HG03108 (cell line): ENCODE results near the gene CLEC16A.

Experiments used
- ATAC-seq: cut with Tn5 transposase; IDR thresholded peaks from one replicate; pipeline ENCODE4 v1.9.1; 2021; ENCODE audit warnings: moderate library complexity; ENCODE audit not compliant: unreplicated experiment

Gene CLEC16A

DNA sequence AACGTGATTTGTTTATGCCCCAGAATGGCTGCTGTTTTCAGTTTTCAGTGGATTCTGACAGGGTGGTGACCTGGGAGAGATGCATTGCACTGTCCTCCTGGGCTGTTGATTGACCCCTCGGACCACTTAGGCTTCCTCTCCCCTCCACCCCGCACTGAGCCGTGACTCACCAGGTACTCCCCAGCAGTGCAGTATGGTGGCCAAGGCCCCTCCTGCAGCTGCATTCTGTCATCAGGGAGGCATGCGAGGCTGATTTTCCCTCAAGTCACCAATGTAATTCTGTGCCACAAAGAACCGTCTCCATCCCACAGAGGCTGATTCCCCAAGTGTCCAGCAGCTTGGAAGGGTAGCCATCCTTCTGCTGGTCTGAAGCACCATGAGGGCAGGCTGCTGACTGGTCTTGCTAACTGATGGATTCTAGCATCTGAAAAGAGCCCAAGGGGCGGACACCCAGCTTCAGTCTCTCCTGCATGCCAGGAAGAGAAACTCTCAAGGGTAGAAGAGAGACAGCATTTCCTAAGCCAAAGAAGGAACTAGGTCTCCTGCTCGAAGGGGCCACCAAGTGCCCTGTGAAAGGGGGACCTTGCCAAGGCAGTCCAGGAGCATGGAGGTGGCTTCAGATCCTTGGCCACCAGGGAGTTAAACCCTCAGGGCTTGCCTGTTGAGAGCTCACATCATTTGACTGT is 163.6 kb downstream of the CLEC16A start:
- ATAC-seq: no peak

DNA sequence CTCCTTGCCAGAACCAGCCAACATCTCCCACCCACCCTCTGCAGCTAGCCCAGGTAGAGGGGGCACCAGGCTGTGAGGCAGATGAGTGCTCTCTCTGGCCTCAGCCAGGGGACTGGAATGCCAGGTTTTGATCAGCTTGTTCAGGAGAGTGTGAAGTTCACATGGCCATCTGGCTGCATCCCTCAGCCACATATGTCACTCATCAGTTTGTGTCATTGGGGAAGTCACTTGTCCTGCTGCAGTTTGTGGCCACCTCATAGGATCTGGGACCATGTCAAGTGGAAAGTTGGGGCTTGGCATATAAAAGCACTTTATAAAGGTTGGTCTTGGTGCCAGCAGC is 164.1 kb downstream of the CLEC16A start:
- no peak for ATAC-seq

DNA sequence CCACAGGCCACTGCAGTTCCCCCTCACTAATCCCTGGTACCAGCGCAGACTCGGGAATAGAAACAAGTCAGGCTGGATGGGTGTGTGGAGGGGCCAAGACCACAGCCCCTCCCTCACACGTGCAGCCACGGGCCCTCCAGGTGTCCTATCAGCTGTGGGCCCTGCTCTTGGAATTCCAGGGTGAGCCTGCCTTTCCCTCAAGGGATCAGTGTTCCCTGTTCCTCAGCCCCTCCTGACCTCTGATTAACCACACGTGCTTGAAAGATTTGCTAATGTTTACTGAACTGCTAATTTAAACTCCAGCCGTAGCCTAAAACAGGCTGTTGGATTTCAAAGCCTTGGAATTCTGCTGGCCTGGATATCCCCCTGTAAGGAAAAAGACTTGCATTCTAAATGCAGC is 165.2 kb downstream of the CLEC16A start:
- no peak for ATAC-seq

DNA sequence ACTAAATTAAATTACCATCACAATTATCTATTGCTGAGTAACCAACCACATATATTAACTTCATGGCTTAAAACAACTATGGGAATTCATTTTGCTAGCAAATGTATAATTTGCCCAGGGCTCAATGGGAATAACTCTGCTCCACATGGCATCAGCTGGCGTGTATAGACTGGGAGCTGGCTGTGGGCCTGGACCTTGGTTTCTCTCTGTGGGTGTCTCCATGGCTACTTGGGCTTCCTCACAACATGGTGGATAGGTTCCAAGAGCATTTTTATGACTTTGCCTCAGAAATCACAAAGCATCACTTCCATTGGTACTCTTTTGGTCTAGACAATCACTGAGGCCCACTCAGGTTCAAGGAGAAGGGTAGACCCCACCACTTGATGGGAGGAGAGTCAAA is 166.8 kb downstream of the CLEC16A start:
- ATAC-seq: no peak

DNA sequence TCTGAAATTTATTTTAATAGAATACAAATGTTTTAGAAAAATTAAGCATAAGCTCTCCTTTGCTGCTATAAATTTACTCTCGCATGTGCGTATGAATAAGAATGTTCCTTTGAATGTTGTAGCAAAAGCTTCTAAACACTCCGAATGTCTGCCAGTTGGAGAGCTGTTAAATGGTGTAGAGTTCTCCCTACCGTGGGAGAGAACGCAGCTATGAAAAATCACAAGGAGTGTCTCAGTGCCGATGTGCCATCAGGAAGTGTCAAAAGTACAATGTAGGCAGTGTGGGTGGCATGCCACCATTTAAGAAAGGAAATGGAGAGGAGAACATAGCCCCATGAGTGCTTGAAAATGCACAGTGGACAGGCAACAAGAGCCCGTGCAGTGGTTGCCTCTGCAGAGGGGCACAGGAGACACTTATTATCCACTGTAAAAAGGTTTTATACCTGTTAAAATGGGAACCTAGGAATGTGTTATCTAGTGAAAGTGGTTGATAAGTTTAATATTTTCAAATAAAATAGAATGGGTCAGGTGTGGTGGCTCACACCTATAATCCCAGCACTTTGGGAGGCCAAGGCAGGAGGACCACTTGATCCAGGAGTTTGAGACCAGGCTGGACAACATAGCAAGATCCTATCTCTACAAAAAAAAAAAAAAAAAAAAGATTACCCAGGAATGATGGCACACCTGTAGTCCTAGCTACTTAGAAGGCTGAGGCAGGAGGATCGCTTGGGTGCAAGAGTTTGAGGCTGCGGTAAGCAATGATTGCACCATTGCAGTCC is 167.7 kb downstream of the CLEC16A start:
- no peak for ATAC-seq

DNA sequence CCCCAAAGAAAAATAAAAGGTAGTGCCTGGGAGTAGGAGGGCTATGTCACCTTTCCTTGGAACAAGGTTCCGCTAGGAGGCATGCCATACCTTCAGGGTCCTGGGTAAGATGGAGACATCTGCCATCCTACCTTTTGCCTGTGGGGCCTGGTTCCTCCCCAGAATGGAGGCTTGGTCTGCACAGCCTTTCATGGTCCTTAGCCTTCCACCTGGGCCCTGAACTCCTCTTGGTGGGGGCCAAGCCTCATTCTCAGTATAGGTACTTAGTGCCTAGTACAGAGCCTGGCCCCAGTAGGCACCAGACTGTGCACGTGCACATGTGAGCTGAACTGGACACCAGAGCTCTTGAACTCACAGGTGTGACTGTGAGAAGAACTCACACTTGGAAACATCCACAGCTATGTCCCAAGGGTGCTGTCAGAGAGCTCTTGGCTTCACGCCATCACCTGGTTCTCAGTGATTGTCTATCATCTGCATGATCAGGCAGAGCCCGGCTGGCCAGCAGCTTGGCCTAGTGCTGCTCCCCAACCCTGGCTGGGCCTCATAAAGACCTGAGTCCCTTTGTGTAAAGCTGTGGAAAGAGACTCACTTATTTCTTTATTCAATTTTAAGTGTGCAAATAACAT is 168.5 kb downstream of the CLEC16A start:
- ATAC-seq: no peak

DNA sequence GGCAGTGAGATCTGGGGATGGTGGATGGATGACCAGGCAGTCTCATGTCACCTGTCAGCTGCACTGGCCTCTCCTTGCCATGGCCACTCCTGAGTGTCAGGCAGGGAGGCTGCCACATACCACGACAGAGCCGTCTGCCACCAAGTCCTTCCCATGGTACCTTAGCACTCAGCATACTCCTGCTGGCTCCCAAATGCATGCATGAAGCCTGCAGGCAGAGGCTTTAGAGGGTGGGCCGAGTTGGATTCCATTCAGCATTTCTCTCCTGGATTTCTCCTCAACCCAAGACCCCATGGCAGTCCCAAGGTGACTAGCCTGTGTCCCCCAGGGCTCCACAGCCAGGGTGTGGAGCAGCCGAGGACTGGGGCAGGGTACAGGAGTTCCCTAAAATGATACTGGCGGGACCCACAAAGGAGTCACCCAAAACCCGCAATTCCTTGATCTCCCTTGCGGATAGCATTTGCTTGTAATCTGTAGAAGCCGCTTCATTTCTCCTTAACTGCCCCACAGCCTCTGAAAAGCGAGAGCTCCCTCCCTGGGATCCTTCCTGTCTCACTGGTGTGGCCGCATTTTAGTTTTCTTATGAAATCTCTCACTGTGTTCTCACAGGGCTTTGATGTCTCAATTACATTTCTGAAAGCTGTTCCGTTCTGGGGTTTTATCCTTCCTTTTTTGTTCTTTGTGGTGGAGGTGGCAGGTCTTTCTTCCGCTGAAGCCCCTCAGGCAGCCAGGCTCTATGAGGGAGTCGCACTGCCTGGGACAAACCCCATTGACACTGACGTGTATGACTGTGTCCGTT is 170.2 kb downstream of the CLEC16A start:
- ATAC-seq: no peak

DNA sequence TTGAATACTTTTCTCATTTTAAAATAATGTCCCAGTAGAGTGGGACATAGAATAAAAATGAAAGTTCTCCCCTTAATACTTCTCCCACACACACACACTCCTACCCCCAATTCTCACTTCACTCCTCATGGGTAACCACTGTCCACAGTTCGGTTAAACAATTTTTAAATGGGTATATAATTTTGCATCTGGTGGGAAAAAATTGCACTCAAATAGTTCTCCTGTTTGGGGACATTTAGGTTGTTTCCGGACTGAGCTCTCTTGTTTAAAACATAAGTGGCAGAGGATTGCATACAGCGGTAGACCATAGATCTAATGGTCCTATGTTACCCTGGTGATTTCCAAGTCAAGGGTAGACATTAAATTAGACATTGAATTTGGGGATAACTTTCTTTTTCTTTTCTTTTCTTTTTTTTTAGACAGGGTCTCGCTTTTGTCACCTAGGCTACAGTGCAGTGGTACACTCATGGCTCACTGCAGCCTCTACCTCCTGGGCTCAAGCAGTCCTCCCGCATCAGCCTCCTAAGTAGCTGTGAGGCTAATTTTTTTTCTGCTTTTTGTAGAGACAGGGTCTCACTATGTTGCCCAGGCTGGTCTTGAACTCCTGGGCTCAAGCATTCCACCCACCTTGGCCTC is 173.3 kb downstream of the CLEC16A start:
- no peak for ATAC-seq

DNA sequence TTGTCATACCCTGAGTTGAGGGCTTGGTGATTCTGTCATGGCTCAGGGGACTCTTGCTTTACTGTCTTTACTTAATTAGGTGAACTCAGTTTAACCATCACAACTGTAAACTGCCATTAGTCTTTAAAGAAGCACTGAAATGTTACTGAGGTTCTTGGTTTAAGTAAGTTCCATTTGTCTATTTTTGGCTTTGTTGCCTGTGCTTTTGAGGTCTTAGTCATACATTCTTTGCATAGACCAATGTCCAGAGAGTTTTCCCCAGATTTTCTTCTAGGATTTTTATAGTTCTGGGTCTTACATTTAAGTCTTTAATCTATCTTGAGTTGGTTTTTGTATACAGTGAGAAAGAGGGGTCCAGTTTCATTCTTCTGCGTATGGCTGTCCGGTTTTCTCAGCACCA is 174.1 kb downstream of the CLEC16A start:
- ATAC-seq: no peak

DNA sequence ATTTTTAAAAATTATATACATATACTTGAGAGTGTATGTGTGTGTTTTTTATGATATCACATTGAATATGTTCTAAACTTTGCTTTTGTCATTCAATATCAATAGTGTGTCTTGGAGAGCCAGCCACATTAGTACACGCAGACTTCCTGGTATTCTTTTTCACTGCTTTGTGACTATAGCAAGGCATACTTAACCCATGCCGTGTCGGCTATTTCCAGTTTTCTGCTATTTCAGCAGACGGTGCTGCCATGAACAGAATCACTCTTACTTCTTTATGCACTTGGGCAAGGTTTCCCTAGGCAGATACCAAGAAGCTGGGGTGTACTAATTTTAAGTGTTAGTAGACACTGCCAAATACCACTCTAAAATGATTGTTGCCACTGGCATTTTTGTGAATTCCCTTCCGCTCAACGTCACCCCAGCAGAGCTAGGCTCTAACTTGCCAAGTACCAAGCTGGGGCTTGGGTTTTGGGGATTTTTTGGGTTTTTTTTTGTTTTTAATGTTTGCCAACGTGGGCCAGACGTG is 176.8 kb downstream of the CLEC16A start:
- ATAC-seq: no peak

DNA sequence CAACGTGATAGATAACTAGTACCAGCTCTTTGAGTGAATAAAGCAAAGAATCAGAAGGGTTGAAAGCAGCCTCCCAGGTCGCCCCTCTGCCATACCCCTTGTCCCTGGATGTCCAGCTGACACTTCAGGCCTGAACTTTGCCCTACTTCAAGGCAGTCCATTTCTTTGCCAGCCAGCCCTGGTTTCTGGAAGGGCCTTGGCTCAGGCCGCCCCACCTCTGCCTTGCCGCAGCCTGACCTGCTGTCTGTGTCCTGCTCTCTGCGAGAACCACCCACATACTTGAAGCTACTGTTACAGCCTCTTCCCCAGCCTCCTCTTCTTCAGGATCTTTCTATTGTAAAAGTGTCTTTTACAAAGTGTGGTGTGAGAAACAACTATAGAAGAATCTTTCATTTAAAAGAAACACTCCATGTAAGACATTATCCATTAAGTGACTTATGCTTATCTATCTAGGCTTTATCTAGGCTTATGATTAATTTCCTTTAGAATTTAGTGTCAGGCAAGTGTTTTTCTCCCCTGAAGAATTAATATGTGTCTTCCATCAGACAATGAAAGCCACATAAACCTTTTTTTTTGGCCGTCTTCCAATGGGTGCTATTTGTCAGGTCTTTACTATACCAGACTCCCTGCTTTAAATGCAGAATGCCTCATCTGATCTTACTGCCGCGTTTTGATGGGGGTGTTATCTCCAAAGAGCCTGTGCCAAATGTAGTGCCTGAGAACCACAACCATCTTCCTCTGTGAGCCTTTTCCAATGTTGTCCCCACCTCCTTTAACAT is 177.7 kb downstream of the CLEC16A start:
- ATAC-seq: no peak

DNA sequence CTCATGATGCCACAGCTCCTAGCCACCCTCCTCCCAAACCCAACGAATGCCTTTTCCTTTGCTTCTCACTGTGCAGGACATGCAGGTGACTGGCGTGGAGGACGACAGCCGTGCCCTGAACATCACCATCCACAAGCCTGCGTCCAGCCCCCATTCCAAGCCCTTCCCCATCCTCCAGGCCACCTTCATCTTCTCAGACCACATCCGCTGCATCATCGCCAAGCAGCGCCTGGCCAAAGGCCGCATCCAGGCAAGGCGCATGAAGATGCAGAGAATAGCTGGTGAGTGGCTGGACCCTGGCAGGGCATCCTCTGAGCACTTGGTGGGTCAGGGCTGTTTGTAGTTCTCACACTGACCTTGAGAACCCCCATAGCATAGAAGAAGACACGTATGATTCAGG is 179.3 kb downstream of the CLEC16A start:
- no peak for ATAC-seq

DNA sequence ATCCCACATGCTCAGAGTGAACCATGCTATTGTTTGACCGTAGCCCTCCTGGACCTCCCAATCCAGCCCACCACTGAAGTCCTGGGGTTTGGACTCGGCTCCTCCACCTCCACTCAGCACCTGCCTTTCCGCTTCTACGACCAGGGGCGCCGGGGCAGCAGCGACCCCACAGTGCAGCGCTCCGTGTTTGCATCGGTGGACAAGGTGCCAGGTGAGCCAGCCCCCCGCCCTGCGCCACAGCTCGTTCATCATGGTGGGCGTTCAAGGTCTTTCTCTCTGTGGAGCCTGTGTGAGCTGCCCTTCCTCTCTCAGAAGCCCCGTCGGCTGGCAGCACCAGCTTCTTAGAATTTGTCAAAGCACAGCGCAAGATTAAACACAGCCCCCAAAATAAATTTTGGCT is 181.6 kb downstream of the CLEC16A start:
- no peak for ATAC-seq

DNA sequence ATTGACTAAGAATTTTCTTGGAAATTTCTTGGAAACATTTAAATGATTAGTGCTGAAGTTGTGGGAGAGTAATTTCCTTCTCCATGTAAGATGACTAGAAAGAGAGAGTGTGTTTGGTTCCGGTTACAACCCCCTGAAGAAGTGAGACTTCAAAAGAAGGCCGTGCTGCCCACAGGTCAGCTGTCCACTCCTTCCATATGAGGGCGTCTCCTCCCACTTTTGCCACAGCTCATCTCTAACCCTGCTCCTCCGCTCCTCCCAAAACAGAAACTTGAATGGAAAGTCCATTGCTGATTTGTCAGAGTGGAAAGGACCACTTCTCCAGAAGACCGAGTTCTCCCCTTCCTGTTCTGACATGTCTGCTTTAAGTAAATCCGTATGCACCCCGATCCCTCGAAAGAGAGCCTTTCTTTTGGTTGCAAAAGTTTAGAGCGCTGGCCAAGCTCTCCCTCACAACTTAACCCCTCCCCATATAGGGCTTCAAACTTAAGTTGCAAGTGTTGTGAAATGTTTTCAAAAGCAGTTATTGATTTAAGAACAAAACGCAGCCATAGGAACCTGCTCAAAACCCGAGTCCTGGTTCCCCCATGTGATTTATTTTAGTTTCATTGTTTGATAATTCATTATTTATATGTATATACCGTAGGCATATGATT is 182.2 kb downstream of the CLEC16A start:
- ATAC-seq: no peak

DNA sequence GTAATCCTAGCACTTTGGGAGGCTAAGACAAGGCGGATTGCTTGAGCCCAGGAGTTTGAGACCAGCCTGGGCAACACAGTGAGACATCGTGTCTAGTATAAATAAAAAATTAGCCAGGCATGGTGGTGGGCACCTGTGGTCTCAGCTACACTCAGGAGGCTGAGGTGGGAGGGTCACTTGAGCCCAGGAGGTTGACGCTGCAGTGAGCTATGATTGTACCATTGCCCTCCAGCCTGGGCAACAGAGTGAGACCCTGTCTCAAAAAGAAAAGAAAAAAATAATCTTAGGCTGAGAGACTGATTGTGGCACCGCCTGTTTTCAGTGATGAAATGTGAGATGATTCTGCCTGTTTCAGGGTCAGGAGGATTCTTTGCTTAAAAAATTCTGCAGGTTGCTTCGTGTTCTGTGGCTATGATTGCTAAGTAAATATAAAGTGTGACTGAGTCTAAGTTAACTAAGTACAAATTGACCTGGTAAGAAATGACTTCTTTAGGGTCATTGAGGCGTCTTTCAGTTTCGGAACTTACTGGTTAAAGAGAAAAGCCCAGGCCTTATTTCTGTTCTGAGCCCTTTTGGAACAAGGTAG is 183.3 kb downstream of the CLEC16A start:
- no peak for ATAC-seq

DNA sequence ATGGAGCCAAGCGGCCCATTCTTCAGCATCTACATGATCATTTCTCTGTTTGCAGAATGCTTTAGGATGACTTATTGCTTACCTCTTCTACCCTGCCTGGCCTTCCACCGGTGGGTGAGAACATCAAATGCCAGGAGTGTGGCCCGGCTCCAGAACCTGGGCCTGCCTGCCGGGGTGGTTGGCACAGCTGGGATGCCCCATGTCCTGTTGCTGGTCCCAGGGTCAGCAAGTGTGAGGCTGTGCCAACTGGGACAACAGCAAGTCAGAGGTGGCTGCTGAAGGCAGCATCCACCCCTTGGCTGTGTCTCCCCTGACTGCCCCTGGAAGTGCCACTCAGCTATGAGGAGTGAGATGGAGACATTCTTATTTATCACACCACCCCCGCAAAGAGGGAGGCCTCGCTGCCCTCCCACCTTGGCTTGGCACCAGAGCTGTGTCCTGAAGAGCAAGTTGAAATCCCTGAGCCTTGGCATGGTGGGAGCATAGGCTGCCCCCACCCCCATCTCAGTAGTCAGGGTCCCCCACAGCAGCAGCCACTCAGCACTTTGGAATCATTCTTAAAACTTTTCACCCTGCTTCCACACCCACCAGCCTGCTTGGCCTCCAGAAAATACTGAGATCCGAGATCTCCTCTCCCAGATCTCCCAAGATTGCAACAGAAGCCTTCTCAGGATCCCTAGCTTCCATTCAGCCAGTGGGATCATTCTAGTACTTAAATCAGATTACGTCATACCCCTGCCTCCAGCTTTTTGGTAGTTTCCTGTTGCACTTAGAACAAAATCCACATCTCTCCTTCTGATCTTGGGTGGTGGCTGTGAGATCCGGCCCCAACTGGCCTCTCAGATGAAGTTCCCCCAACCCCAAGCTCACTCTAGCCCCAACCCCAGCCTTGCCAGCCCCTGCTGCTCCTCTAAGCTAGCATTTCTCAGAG is 184.1 kb downstream of the CLEC16A start:
- no peak for ATAC-seq

DNA sequence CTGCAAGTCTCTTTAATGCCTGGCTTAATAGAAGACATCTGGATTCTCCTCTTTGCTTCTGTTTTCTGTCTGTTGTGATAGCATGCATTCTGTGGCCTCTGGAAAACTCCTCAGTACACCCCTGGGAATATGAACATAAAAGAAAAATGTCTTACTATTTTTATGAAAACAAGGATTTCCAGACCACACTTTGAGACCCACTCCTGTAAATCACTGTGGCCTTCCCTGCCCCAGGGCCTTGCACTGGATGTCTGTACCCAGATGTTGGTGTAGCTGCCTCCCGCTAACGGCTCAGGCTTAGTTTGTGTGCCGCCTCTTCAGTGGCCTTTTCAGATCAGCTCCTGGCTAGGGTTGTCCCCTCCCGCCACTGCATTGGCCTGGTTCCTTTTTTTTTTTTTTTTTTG is 185.0 kb downstream of the CLEC16A start:
- ATAC-seq: no peak
